ENCODE measurements around the gene ARHGAP15. TPM values are rescaled to one million over a fixed set of nuclear protein-coding genes. Genes with fewer than 3 reads are reported as not detected.

The ARHGAP15 gene
- total RNA-seq, 4 donors from 2014 or later = 0.80 to 53.1 (median 12.7) TPM

DNA sequence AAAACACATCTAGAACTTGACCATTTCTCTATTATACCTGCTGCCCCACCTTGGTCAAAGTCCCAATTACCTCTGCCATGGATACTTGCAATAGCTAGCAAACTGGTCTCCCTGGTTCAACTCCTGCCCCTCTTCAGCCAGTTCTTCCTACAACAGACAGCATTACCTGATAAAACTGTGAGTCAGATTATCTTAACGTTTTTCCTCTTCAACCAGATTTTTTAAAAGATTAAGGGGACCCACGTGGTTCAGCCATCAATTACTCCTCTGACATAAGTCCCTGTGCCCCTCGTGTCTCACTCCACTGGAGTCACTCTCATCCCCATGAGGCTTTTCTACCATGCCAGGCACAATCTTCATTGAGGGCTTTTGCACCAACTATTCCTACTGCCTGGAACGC lies 5.3 kb upstream of the ARHGAP15 start:
- 38 to 48% methylated on average over 4 of the region's 4 CpGs for WGBS, 2 donors (ENCODE audit: low coverage in 1 of 2)
- in situ Hi-C loops (cut with MboI; ENCODE audit: low pct_ligation_motif_present in 1 of 4, low pct_unique_long_range_greater_than_20kb in 1 of 4, low sequenced_read_pairs in 3 of 4) = loop anchor here in 2 of 4 donors (25.0 kb wide), 1 partner anchor 138 kb away; no protein-coding TSS in a partner anchor
- H3K4me3 ChIP-seq = no peak overlapping the region
- intact Hi-C loops (cut with DNase I; ENCODE audit: low total_unique reads) = no loop called here
- TF ChIP-seq, protein P1, sequence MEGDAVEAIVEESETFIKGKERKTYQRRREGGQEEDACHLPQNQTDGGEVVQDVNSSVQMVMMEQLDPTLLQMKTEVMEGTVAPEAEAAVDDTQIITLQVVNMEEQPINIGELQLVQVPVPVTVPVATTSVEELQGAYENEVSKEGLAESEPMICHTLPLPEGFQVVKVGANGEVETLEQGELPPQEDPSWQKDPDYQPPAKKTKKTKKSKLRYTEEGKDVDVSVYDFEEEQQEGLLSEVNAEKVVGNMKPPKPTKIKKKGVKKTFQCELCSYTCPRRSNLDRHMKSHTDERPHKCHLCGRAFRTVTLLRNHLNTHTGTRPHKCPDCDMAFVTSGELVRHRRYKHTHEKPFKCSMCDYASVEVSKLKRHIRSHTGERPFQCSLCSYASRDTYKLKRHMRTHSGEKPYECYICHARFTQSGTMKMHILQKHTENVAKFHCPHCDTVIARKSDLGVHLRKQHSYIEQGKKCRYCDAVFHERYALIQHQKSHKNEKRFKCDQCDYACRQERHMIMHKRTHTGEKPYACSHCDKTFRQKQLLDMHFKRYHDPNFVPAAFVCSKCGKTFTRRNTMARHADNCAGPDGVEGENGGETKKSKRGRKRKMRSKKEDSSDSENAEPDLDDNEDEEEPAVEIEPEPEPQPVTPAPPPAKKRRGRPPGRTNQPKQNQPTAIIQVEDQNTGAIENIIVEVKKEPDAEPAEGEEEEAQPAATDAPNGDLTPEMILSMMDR (IDR thresholded peaks at IDR 0.05) = no peak
- TF ChIP-seq EP300 (IDR thresholded peaks at IDR 0.05; ENCODE audit: low read depth) (no peak), POLR2AphosphoS5 (IDR thresholded peaks at IDR 0.05) (no peak), POLR2A (IDR thresholded peaks at IDR 0.05) (no peak)
- H3K4me1 ChIP-seq = no peaks in the 10 kb centered on the region
- H3K27ac ChIP-seq = no peak overlapping the region
- H3K9me3 ChIP-seq = no peaks in the 10 kb centered on the region
- DNase-seq = no peak
- no peaks in the 10 kb centered on the region for H3K36me3 ChIP-seq
- no peaks in the 10 kb centered on the region for H3K27me3 ChIP-seq

DNA sequence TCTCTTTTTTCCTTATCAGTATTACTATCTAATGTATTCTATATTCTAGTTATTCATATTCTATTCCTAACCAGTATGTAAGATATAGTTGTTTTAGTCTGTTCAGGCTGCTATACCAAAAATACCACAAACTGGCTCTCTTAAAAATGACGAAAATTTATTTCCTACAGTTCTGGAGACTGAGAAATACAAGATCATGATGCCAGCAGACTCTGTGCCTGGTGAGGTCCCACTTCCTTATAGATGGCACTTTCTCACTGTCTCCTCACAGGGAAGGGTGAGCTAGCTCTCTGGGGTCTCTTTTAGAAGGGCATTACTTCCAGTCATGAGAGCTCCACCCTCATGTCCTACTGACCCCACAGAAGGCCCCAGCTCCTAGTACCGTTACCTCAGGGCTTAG lies 4.8 kb upstream of the ARHGAP15 start:
- intact Hi-C loops (cut with DNase I; ENCODE audit: low total_unique reads) (no loop called here), in situ Hi-C loops (cut with MboI; ENCODE audit: low pct_ligation_motif_present in 1 of 4, low pct_unique_long_range_greater_than_20kb in 1 of 4, low sequenced_read_pairs in 3 of 4) (loop anchor here in 2 of 4 donors (25.0 kb wide), 1 partner anchor 138 kb away; no protein-coding TSS in a partner anchor)
- no peak for TF ChIP-seq POLR2A (IDR thresholded peaks at IDR 0.05)
- TF ChIP-seq, protein P1 (IDR thresholded peaks at IDR 0.05) = no peak
- no peak for TF ChIP-seq POLR2AphosphoS5 (IDR thresholded peaks at IDR 0.05)
- no peak for TF ChIP-seq EP300 (IDR thresholded peaks at IDR 0.05; ENCODE audit: low read depth)

DNA sequence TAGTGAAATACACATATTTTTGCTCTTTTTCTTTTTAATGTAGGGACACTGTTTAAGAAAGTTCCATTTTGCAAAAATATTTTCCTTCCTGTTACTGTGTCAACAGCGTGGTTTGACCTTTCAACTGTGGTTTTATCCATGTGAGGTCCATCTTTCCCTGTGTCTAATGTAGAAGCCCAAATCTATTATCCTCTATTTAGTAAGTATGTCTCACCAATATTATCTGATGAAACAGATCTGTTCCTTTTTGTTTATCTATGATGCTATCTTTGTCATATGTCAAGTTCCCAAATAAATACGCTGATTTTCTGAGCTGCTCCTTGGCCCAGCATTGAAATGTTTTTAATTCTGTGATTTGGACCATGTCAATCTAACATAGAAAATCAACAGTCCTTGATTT lies 3.5 kb upstream of the ARHGAP15 start:
- in situ Hi-C loops (cut with MboI; ENCODE audit: low pct_ligation_motif_present in 1 of 4, low pct_unique_long_range_greater_than_20kb in 1 of 4, low sequenced_read_pairs in 3 of 4) = no loop called here
- no peak for TF ChIP-seq POLR2AphosphoS5 (IDR thresholded peaks at IDR 0.05)
- TF ChIP-seq, protein P1 (IDR thresholded peaks at IDR 0.05) = no peak
- TF ChIP-seq POLR2A (IDR thresholded peaks at IDR 0.05) = no peak
- TF ChIP-seq EP300 (IDR thresholded peaks at IDR 0.05; ENCODE audit: low read depth) = no peak

More for the DNA sequence above, 4.8 kb upstream of the ARHGAP15 start:
- WGBS, 2 donors (ENCODE audit: low coverage in 1 of 2) = 72% methylated on average over 2 of the region's 2 CpGs; no CpG with 5 or more reads in 1 of the 2 donors
- Histone ChIP-seq H3K27me3 (no peaks in the 10 kb centered on the region), H3K4me1 (no peaks in the 10 kb centered on the region), H3K27ac (no peak overlapping the region), H3K9me3 (no peaks in the 10 kb centered on the region), H3K4me3 (no peak overlapping the region), H3K36me3 (no peaks in the 10 kb centered on the region)
- DNase-seq = no peak

DNA sequence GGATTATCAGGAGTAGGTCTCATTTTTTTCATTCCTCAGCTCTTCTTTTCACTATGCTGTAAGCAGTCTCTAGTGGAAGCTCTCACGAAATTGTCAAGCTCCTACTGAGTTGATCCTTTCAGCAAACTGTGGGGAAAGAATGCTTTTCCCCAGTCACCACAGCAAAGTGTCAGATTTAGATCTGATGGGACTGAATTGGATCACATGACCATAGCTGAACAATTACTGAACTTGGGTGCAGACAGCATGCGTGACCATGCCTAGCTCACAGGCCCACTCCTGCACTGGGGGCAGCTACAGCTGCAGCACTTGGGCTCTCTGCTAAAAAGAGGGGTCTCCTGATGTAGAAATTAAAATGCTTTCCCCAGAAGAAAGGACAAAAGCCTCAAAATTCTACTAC lies 3.1 kb downstream of the ARHGAP15 start:
- DNase-seq = no peak
- H3K9me3 ChIP-seq = no peaks in the 10 kb centered on the region
- intact Hi-C loops (cut with DNase I; ENCODE audit: low total_unique reads) (no loop called here), in situ Hi-C loops (cut with MboI; ENCODE audit: low pct_ligation_motif_present in 1 of 4, low pct_unique_long_range_greater_than_20kb in 1 of 4, low sequenced_read_pairs in 3 of 4) (no loop called here)
- 52% methylated on average over 2 of the region's 2 CpGs; no CpG with 5 or more reads in 1 of the 2 donors for WGBS, 2 donors (ENCODE audit: low coverage in 1 of 2)
- no peak for TF ChIP-seq EP300 (IDR thresholded peaks at IDR 0.05; ENCODE audit: low read depth)
- TF ChIP-seq POLR2AphosphoS5 (IDR thresholded peaks at IDR 0.05) = no peak
- TF ChIP-seq POLR2A (IDR thresholded peaks at IDR 0.05) = no peak
- TF ChIP-seq, protein P1 (IDR thresholded peaks at IDR 0.05) = no peak
- no peaks in the 10 kb centered on the region for H3K4me1 ChIP-seq
- H3K36me3 ChIP-seq = no peaks in the 10 kb centered on the region
- no peak overlapping the region for H3K27ac ChIP-seq
- H3K4me3 ChIP-seq = no peak overlapping the region
- no peaks in the 10 kb centered on the region for H3K27me3 ChIP-seq

More for the DNA sequence above, 3.5 kb upstream of the ARHGAP15 start:
- Histone ChIP-seq H3K4me3 (no peak overlapping the region), H3K27ac (no peak overlapping the region), H3K4me1 (no peaks in the 10 kb centered on the region), H3K36me3 (no peaks in the 10 kb centered on the region), H3K9me3 (no peaks in the 10 kb centered on the region), H3K27me3 (no peaks in the 10 kb centered on the region)
- WGBS, 2 donors (ENCODE audit: low coverage in 1 of 2) = 71 to 78% methylated on average over 2 of the region's 2 CpGs
- no peak for DNase-seq
- intact Hi-C loops (cut with DNase I; ENCODE audit: low total_unique reads) = no loop called here

Data from transverse colon (tissue), 4 donors.